Activated T-cell treated with anti-CD3 and anti-CD28 coated beads, Interleukin-2, amount 50 U/mL, for 72 hours (primary cell): ENCODE results near the gene CNTD1. TPM values are rescaled to one million over a fixed set of nuclear protein-coding genes. Genes with fewer than 3 reads are reported as not detected.
A peak's percentile ranks its signal among the peaks of the same experiment; 100 is the strongest.
"Not testable (repeated sequence)": the region's sequence is repeated elsewhere in the genome, so short reads cannot be mapped to it uniquely, and the experiment has no call there.

Source experiments
- ATAC-seq, 2 donors: fragments of 150-1000 bp; cut with Tn5 transposase; replicated peaks in 1 of 2; 2 replicates each; pipeline ENCODE4 v1.10.0; 2021; ENCODE audit warnings: moderate library complexity in 2 of 2, mild to moderate bottlenecking in 1 of 2
- DNase-seq, 2 donors: peaks; one replicate each; pipeline ENCODE4 v3.0.0; 2021 to 2022; ENCODE audit warnings: mixed read lengths in 1 of 2
- H3K27ac Mint-ChIP-seq: one replicate; pipeline ENCODE4 v1.8.0; 2022; ENCODE audit warnings: mild to moderate bottlenecking, moderate library complexity, mixed read lengths
- H3K27me3 Mint-ChIP-seq: one replicate; pipeline ENCODE4 v1.8.0; 2022; ENCODE audit warnings: low read depth, mixed read lengths
- H3K36me3 Mint-ChIP-seq, 2 donors: one replicate each; pipeline ENCODE4 v1.8.0; 2022; ENCODE audit warnings: mixed read lengths in 2 of 2, mild to moderate bottlenecking in 1 of 2; ENCODE audit not compliant: insufficient read depth in 2 of 2
- H3K4me1 Mint-ChIP-seq: one replicate; pipeline ENCODE4 v1.8.0; 2022; ENCODE audit warnings: low read depth, mixed read lengths
- H3K4me3 Mint-ChIP-seq, 2 donors: one replicate each; pipeline ENCODE4 v1.8.0; 2022; ENCODE audit warnings: mild to moderate bottlenecking in 2 of 2, mixed read lengths in 2 of 2, moderate library complexity in 2 of 2
- H3K9me3 Mint-ChIP-seq, 2 donors: one replicate each; pipeline ENCODE4 v1.8.0; 2022; ENCODE audit warnings: mixed read lengths in 2 of 2
- total RNA-seq, 2 donors: library from RNA; stranded (reverse); gene quantifications; one replicate each; pipeline ENCODE4 v1.2.3, GENCODE V29; 2022

Gene CNTD1
- total RNA-seq: under 1 TPM; 0.22 to 0.32 TPM

- Mint-ChIP-seq H3K9me3 (peaks cover 0 to 2% of the 10 kb centered on the region in 2 donors), H3K27me3 (no peaks in the 10 kb centered on the region), H3K36me3 (peaks cover 0 to 4% of the 10 kb centered on the region in 2 donors), H3K27ac (peak within 1 kb of the TSS; percentile 44), H3K4me1 (peaks cover 27% of the 10 kb centered on the region), H3K4me3 (peak within 1 kb of the TSS; percentile 91 to 95)
- peak; percentile 87 for DNase-seq
- peak; percentile 99 to 100 for ATAC-seq
Observed at GRCh38 chr17:42798383-42799380, at the start of gene CNTD1, which contains the start of gene COA3. Gene CNTD1 (plus strand): TSS chr17:42798861. CDS start chr17:42799068, 207 bp downstream. Gene COA3 (minus strand): TSS chr17:42798704. CDS start chr17:42798681, 23 bp downstream.

- no peak for DNase-seq
- no peaks in the 10 kb centered on the region for H3K36me3 Mint-ChIP-seq
- H3K4me3 Mint-ChIP-seq: no peak overlapping the region
- H3K4me1 Mint-ChIP-seq: peaks cover 10% of the 10 kb centered on the region
- no peaks in the 10 kb centered on the region for H3K9me3 Mint-ChIP-seq
- no peak for ATAC-seq
- H3K27me3 Mint-ChIP-seq: peaks cover 39% of the 10 kb centered on the region
- no peak overlapping the region for H3K27ac Mint-ChIP-seq
Observed at GRCh38 chr17:42748908-42749798, 49.5 kb upstream of the CNTD1 start.

- no peak overlapping the region for H3K27ac Mint-ChIP-seq
- DNase-seq: no peak
- H3K4me3 Mint-ChIP-seq: no peak overlapping the region
- H3K36me3 Mint-ChIP-seq: no peaks in the 10 kb centered on the region
- H3K9me3 Mint-ChIP-seq: no peaks in the 10 kb centered on the region
- no peaks in the 10 kb centered on the region for H3K4me1 Mint-ChIP-seq
- ATAC-seq: no peak
- peaks cover 50% of the 10 kb centered on the region for H3K27me3 Mint-ChIP-seq
Observed at GRCh38 chr17:42750739-42751344, 47.8 kb upstream of the CNTD1 start.

GRCh38 chr17:42751628-42752027 is 47.0 kb upstream of the CNTD1 start:
- no peak overlapping the region for H3K4me3 Mint-ChIP-seq
- no peaks in the 10 kb centered on the region for H3K9me3 Mint-ChIP-seq
- H3K27ac Mint-ChIP-seq: no peak overlapping the region
- peaks cover 56% of the 10 kb centered on the region for H3K27me3 Mint-ChIP-seq
- no peaks in the 10 kb centered on the region for H3K36me3 Mint-ChIP-seq
- no peaks in the 10 kb centered on the region for H3K4me1 Mint-ChIP-seq
- DNase-seq: no peak
- no peak for ATAC-seq

- H3K9me3 Mint-ChIP-seq: no peaks in the 10 kb centered on the region
- DNase-seq (no peak), ATAC-seq (no peak)
- no peaks in the 10 kb centered on the region for H3K36me3 Mint-ChIP-seq
- H3K27ac Mint-ChIP-seq: no peak overlapping the region
- H3K4me3 Mint-ChIP-seq: no peak overlapping the region
- H3K4me1 Mint-ChIP-seq: no peaks in the 10 kb centered on the region
- H3K27me3 Mint-ChIP-seq: peaks cover 67% of the 10 kb centered on the region
Observed at GRCh38 chr17:42754782-42755181, 43.9 kb upstream of the CNTD1 start.

GRCh38 chr17:42759982-42760651 is 38.5 kb upstream of the CNTD1 start:
- Mint-ChIP-seq H3K27ac (no peak overlapping the region), H3K9me3 (no peaks in the 10 kb centered on the region), H3K4me3 (peak overlapping the region; percentile 56 to 64), H3K4me1 (peaks cover 4% of the 10 kb centered on the region), H3K27me3 (peaks cover 72% of the 10 kb centered on the region), H3K36me3 (no peaks in the 10 kb centered on the region)
- ATAC-seq (no peak), DNase-seq (no peak)

- H3K9me3 Mint-ChIP-seq: no peaks in the 10 kb centered on the region
- DNase-seq: peak; percentile 33 to 34
- H3K27ac Mint-ChIP-seq: no peak within 1 kb of the TSS
- no peaks in the 10 kb centered on the region for H3K36me3 Mint-ChIP-seq
- peak; percentile 50 to 54 for ATAC-seq
- H3K4me1 Mint-ChIP-seq: peaks cover 4% of the 10 kb centered on the region
- H3K4me3 Mint-ChIP-seq: peak within 1 kb of the TSS; percentile 60 to 64
- H3K27me3 Mint-ChIP-seq: peaks cover 75% of the 10 kb centered on the region
Observed at GRCh38 chr17:42760652-42761581, 37.7 kb upstream of the CNTD1 start, which contains the start of gene RAMP2. Gene RAMP2 (plus strand): TSS chr17:42761227. CDS start chr17:42761262, 35 bp downstream.

GRCh38 chr17:42761638-42762037 is 37.0 kb upstream of the CNTD1 start:
- Mint-ChIP-seq H3K4me1 (peaks cover 4% of the 10 kb centered on the region), H3K9me3 (no peaks in the 10 kb centered on the region), H3K4me3 (peak overlapping the region; percentile 36 to 53), H3K36me3 (no peaks in the 10 kb centered on the region), H3K27me3 (peaks cover 72% of the 10 kb centered on the region), H3K27ac (no peak overlapping the region)
- no peak for DNase-seq
- ATAC-seq: no peak

- Mint-ChIP-seq H3K9me3 (no peaks in the 10 kb centered on the region), H3K27ac (no peak overlapping the region), H3K4me1 (no peaks in the 10 kb centered on the region), H3K4me3 (no peak overlapping the region), H3K27me3 (peaks cover 55% of the 10 kb centered on the region), H3K36me3 (no peaks in the 10 kb centered on the region)
- ATAC-seq: no peak
- no peak for DNase-seq
Observed at GRCh38 chr17:42766124-42766523, 32.5 kb upstream of the CNTD1 start.

GRCh38 chr17:42767512-42767911 is 31.1 kb upstream of the CNTD1 start:
- Mint-ChIP-seq H3K27me3 (peaks cover 45% of the 10 kb centered on the region), H3K4me3 (no peak overlapping the region), H3K27ac (no peak overlapping the region), H3K4me1 (peaks cover 8% of the 10 kb centered on the region), H3K36me3 (no peaks in the 10 kb centered on the region), H3K9me3 (no peaks in the 10 kb centered on the region)
- DNase-seq (no peak), ATAC-seq (no peak)

GRCh38 chr17:42768006-42768405 is 30.7 kb upstream of the CNTD1 start:
- not testable (repeated sequence) for H3K9me3 Mint-ChIP-seq, ATAC-seq, H3K36me3 Mint-ChIP-seq, H3K4me3 Mint-ChIP-seq, DNase-seq, H3K27ac Mint-ChIP-seq
- Mint-ChIP-seq H3K27me3 (peaks cover 40% of the 10 kb centered on the region), H3K4me1 (peaks cover 13% of the 10 kb centered on the region)
